OCI-M1 (cell line): ENCODE results near the gene VCP.

ENCODE experiments used
- DNase-seq: peaks from one replicate; lab custom pipeline; 2025; lab: John Stamatoyannopoulos, UW

VCP gene

DNA sequence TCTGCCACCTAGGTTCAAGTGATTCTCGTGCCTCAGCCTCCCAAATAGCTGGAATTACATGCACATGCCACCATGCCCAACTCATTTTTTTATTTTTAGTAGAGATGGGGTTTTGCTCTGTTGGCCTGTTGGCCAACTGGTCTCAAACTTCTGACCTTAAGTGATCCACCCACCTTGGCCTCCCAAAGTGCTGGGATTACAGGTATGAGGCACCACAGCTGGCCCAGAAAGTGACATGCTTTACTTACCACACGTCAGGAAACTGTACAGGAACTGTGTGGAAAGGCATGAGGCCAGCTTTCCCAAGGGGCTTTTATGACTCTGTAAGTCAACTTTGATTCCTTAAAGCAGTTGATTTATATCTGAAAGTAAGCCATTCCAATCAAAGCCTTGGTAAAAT is 57.9 kb downstream of the VCP start:
- DNase-seq, result no peak

- no peak for DNase-seq
Observed at GRCh38 chr9:35010351-35010958, 62.0 kb downstream of the VCP start.
